Gastroesophageal sphincter (tissue), 3 donors: Measurements from ENCODE around the gene PPP2R2B.

Source experiments
- EP300 ChIP-seq: sonication (generic); formaldehyde crosslinking; IDR thresholded peaks from one replicate; pipeline ENCODE4 v1.6.1; 2017; ENCODE audit warnings: antibody characterized with exemption, mild to moderate bottlenecking
- POLR2A ChIP-seq, 2 donors: fragments of 450-650 bp; IDR thresholded peaks; one replicate each; pipeline ENCODE4 v1.6.1; 2017; ENCODE audit warnings: antibody characterized with exemption in 2 of 2, mild to moderate bottlenecking in 2 of 2, moderate library complexity in 1 of 2
- TF ChIP-seq, protein P1 (sequence below), 4 experiments: fragments of 200-600 bp in 2 of 4; fragments of 450-650 bp in 2 of 4; sonication (generic) in 1 of 4; IDR thresholded peaks; one replicate each; pipeline ENCODE4 v1.5.1; 2017 to 2019; ENCODE audit warnings: antibody characterized with exemption in 4 of 4, mild to moderate bottlenecking in 2 of 4, moderate library complexity in 2 of 4

DNA sequence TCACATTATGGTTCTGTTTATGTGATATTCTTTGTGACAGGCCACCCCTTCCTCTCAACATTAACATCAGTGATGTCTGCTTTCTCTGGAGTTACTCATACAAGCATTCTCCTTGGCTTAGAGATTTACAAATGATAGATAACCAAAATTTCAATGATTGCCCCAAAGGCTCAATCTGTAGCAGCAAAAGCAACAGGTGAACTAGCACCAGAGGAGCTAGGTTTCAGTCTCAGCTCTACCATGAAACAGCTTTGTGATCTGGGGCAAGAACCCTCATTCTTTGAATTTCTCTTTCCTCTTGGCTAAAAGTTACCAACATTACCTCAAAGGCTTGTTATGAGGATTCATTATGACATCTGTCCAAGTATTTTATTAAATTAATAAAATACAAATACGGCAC, 120.5 kb downstream of the PPP2R2B start:
- TF ChIP-seq POLR2A (IDR thresholded peaks at IDR 0.05) (no peak), EP300 (no peak)
- TF ChIP-seq, protein P1, sequence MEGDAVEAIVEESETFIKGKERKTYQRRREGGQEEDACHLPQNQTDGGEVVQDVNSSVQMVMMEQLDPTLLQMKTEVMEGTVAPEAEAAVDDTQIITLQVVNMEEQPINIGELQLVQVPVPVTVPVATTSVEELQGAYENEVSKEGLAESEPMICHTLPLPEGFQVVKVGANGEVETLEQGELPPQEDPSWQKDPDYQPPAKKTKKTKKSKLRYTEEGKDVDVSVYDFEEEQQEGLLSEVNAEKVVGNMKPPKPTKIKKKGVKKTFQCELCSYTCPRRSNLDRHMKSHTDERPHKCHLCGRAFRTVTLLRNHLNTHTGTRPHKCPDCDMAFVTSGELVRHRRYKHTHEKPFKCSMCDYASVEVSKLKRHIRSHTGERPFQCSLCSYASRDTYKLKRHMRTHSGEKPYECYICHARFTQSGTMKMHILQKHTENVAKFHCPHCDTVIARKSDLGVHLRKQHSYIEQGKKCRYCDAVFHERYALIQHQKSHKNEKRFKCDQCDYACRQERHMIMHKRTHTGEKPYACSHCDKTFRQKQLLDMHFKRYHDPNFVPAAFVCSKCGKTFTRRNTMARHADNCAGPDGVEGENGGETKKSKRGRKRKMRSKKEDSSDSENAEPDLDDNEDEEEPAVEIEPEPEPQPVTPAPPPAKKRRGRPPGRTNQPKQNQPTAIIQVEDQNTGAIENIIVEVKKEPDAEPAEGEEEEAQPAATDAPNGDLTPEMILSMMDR (IDR thresholded peaks at IDR 0.05), result no peak
